Spleen (tissue), 11 donors: ENCODE data around the gene PIP5K1B. TPM values are rescaled to one million over a fixed set of nuclear protein-coding genes. Genes with fewer than 3 reads are reported as not detected.

Experiments
- DNase-seq: peaks from one replicate; pipeline ENCODE4 v3.0.0-alpha.2; 2020
- H3K27ac ChIP-seq, 8 donors: fragments of 200-600 bp; sonication (generic) in 7 of 8; 1 replicate in 4 of 8; 2 replicates in 4 of 8; pipeline versions ENCODE4 v1.5.0 to v1.8.0; 2016 to 2021; ENCODE audit warnings: inconsistent platforms in 4 of 8, mild to moderate bottlenecking in 4 of 8, moderate library complexity in 1 of 8
- H3K27me3 ChIP-seq, 7 donors: fragments of 200-600 bp; sonication (generic) in 6 of 7; replicated peaks in 1 of 7; 1 replicate in 4 of 7; 2 replicates in 3 of 7; pipeline versions ENCODE4 v1.5.0 to v1.8.0; 2016 to 2021; ENCODE audit warnings: inconsistent platforms in 3 of 7, mild to moderate bottlenecking in 1 of 7
- H3K36me3 ChIP-seq, 6 donors: fragments of 200-600 bp; sonication (generic) in 5 of 6; 1 replicate in 4 of 6; 2 replicates in 2 of 6; pipeline versions ENCODE4 v1.5.0 to v1.8.0; 2016 to 2021; ENCODE audit warnings: inconsistent platforms in 2 of 6
- H3K4me1 ChIP-seq, 6 donors: fragments of 200-600 bp; sonication (generic) in 5 of 6; 1 replicate in 3 of 6; 2 replicates in 3 of 6; pipeline versions ENCODE4 v1.5.0 to v1.8.0; 2016 to 2021; ENCODE audit warnings: inconsistent platforms in 3 of 6
- H3K4me3 ChIP-seq, 8 donors: fragments of 200-600 bp; sonication (generic) in 7 of 8; 1 replicate in 4 of 8; 2 replicates in 4 of 8; pipeline versions ENCODE4 v1.5.0 to v1.8.0; 2016 to 2021; ENCODE audit warnings: inconsistent platforms in 4 of 8, mild to moderate bottlenecking in 4 of 8, moderate library complexity in 2 of 8
- H3K9me3 ChIP-seq, 8 donors: fragments of 200-600 bp; sonication (generic) in 7 of 8; 1 replicate in 4 of 8; 2 replicates in 4 of 8; pipeline versions ENCODE4 v1.5.0 to v1.8.0; 2016 to 2021; ENCODE audit warnings: inconsistent platforms in 4 of 8
- POLR2A ChIP-seq, 3 donors: fragments of 450-650 bp; IDR thresholded peaks; one replicate each; pipeline ENCODE4 v1.5.1; 2017; ENCODE audit warnings: antibody characterized with exemption in 3 of 3, mild to moderate bottlenecking in 1 of 3
- POLR2AphosphoS5 ChIP-seq, 3 donors: sonication (generic); formaldehyde crosslinking; IDR thresholded peaks; one replicate each; pipeline ENCODE4 v1.5.1; 2017; ENCODE audit warnings: antibody characterized with exemption in 3 of 3
- WGBS, 5 donors: extraction: QIAGEN DNeasy Blood & Tissue Kit in 3 of 5; methylation state at CpG; one replicate each; pipeline versions ENCODE4 v1.1.5 to v1.1.7; 2013 to 2018; 5-methylcytosine and 5-hydroxymethylcytosine counted together
- intact Hi-C: fragments of 100-400 bp; cut with DNase I; formaldehyde crosslinking; loops from one replicate; pipeline ENCODE4 v1.15.0; 2023; ENCODE audit warnings: low total_unique reads
- polyA plus RNA-seq, 3 donors: library from polyadenylated mRNA; stranded (reverse); fragments of 200-250 nt; gene quantifications; one replicate each; pipeline ENCODE4 v1.2.1, GENCODE V29; 2013
- total RNA-seq, 7 donors: library from RNA; depleted of rRNA in 3 of 7; stranded (reverse); fragments of >200 nt in 3 of 7; fragmentation: NEBNext Ultra II Directional in 4 of 7; extraction: Animal tissue kit (Norgen Biotek cat#: 25700) in 4 of 7; gene quantifications; one replicate each; pipeline versions ENCODE4 v1.1.0 to v1.2.1, GENCODE V29; 2016 to 2021
- TF ChIP-seq, protein P1 (sequence below), 11 experiments: fragments of 200-600 bp in 7 of 11; fragments of 450-650 bp in 4 of 11; sonication (generic) in 4 of 11; IDR thresholded peaks in 8 of 11; conservative IDR thresholded peaks in 3 of 11; 1 replicate in 7 of 11; 2 replicates in 4 of 11; pipeline versions ENCODE4 v1.4.0 to v1.8.0; 2016 to 2021; ENCODE audit warnings: antibody characterized with exemption in 11 of 11, inconsistent platforms in 4 of 11, mild to moderate bottlenecking in 1 of 11
- donor health status: healthy with polysubstance abuse.
- donor health status: DM: no; HTN: no; CAD: no; lungs with moderate emphysema.
- donor health status: DM: no; HTN: no; CAD: no.
- donor health status: Bipolar disorder and iron deficiency.
- donor health status: healthy.
- donor health status: DM: no; HTN: no; CAD: no.
- donor health status: DM: yes; HTN: yes; CAD: no.

PIP5K1B gene
- total and polyA plus RNA-seq, 10 donors, result 1.5 to 10.3 (median 6.8) TPM

- Histone ChIP-seq H3K27me3 (no peaks in the 10 kb centered on the region), H3K36me3 (no peaks in the 10 kb centered on the region), H3K4me3 (no peak overlapping the region), H3K9me3 (peaks cover 0 to 19% (median 15%) of the 10 kb centered on the region in 8 donors), H3K4me1 (no peaks in the 10 kb centered on the region), H3K27ac (no peak overlapping the region)
- intact Hi-C loops, result no loop called here
- TF ChIP-seq POLR2AphosphoS5 (IDR thresholded peaks at IDR 0.05), result no peak
- TF ChIP-seq POLR2A (IDR thresholded peaks at IDR 0.05), result no peak
- TF ChIP-seq, protein P1, sequence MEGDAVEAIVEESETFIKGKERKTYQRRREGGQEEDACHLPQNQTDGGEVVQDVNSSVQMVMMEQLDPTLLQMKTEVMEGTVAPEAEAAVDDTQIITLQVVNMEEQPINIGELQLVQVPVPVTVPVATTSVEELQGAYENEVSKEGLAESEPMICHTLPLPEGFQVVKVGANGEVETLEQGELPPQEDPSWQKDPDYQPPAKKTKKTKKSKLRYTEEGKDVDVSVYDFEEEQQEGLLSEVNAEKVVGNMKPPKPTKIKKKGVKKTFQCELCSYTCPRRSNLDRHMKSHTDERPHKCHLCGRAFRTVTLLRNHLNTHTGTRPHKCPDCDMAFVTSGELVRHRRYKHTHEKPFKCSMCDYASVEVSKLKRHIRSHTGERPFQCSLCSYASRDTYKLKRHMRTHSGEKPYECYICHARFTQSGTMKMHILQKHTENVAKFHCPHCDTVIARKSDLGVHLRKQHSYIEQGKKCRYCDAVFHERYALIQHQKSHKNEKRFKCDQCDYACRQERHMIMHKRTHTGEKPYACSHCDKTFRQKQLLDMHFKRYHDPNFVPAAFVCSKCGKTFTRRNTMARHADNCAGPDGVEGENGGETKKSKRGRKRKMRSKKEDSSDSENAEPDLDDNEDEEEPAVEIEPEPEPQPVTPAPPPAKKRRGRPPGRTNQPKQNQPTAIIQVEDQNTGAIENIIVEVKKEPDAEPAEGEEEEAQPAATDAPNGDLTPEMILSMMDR (IDR thresholded peaks at IDR 0.05 in 8 of 11, conservative IDR thresholded peaks at IDR 0.05 in 3 of 11), result no peak
- no peak for DNase-seq
- WGBS, 5 donors, result 79 to 88% (median 81%) methylated on average over 4 of the region's 4 CpGs
Observed at GRCh38 chr9:68755752-68756151, 50.7 kb downstream of the PIP5K1B start.

DNA sequence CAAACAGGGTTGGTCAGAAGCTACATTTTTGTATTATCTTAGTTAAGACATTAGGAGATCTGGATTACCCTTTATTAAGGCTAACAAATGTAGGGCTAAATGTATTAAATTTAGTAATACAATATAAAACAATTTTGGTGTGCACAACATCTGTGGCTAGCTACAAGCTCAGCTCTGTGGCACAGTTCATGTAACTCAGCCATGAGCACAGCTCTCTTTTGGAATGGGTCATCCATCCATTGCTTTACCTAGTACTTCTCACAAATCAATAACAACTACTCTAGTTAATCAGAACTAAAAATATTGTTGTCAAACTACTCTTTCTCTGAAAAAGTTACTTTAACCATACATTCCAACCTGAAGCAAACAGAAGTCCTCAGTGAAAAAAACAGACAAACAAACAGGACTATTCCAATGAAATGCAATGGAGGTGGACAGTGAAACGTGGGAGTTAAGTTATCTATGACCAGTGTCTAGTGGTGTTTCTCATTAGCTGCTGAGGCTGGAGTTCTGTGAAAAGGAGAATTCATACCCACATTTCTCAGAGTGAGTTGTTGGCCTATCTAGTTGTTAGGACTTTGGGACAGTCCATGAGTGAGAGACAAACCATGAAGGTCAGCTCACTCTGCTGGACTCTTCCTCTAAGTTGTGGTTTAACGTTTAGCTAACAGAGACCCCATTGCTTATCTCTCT lies 55.1 kb downstream of the PIP5K1B start:
- TF ChIP-seq, protein P1 (IDR thresholded peaks at IDR 0.05 in 8 of 11, conservative IDR thresholded peaks at IDR 0.05 in 3 of 11), result no peak
- TF ChIP-seq POLR2AphosphoS5 (IDR thresholded peaks at IDR 0.05), result no peak
- TF ChIP-seq POLR2A (IDR thresholded peaks at IDR 0.05), result no peak
- intact Hi-C loops, result loop anchor here (10.0 kb wide), 1 partner anchor 55 kb away; no protein-coding TSS in a partner anchor

GRCh38 chr9:68760674-68761333 lies 55.8 kb downstream of the PIP5K1B start:
- Histone ChIP-seq H3K4me1 (peaks cover 0 to 15% (median 0%) of the 10 kb centered on the region in 6 donors), H3K27ac (no peak overlapping the region), H3K36me3 (no peaks in the 10 kb centered on the region), H3K9me3 (peaks cover 0 to 19% (median 15%) of the 10 kb centered on the region in 8 donors), H3K27me3 (no peaks in the 10 kb centered on the region), H3K4me3 (no peak overlapping the region)
- intact Hi-C loops, result loop anchor here (10.0 kb wide), 1 partner anchor 54 kb away; no protein-coding TSS in a partner anchor
- 39 to 66% (median 59%) methylated on average over 2 of the region's 2 CpGs for WGBS, 5 donors
- TF ChIP-seq POLR2AphosphoS5 (IDR thresholded peaks at IDR 0.05), result no peak
- no peak for TF ChIP-seq POLR2A (IDR thresholded peaks at IDR 0.05)
- TF ChIP-seq, protein P1 (IDR thresholded peaks at IDR 0.05 in 8 of 11, conservative IDR thresholded peaks at IDR 0.05 in 3 of 11), result no peak
- DNase-seq, result no peak

More for the DNA sequence above, 55.1 kb downstream of the PIP5K1B start:
- 70 to 94% (median 76%) methylated on average over 2 of the region's 2 CpGs for WGBS, 5 donors
- Histone ChIP-seq H3K4me1 (peaks cover 0 to 15% (median 0%) of the 10 kb centered on the region in 6 donors), H3K36me3 (no peaks in the 10 kb centered on the region), H3K27me3 (no peaks in the 10 kb centered on the region), H3K9me3 (peaks cover 0 to 19% (median 15%) of the 10 kb centered on the region in 8 donors), H3K4me3 (no peak overlapping the region), H3K27ac (no peak overlapping the region)
- no peak for DNase-seq

- intact Hi-C loops, result loop anchor here (10.0 kb wide), 1 partner anchor 52 kb away; no protein-coding TSS in a partner anchor
- TF ChIP-seq POLR2A (IDR thresholded peaks at IDR 0.05), result no peak
- TF ChIP-seq POLR2AphosphoS5 (IDR thresholded peaks at IDR 0.05), result no peak
- TF ChIP-seq, protein P1 (IDR thresholded peaks at IDR 0.05 in 8 of 11, conservative IDR thresholded peaks at IDR 0.05 in 3 of 11), result no peak
- WGBS, 5 donors, result 64 to 74% (median 69%) methylated on average over 4 of the region's 4 CpGs
- no peak overlapping the region for H3K27ac ChIP-seq
- no peak for DNase-seq
- H3K4me3 ChIP-seq, result no peak overlapping the region
- H3K27me3 ChIP-seq, result no peaks in the 10 kb centered on the region
- peaks cover 0 to 19% (median 15%) of the 10 kb centered on the region in 8 donors for H3K9me3 ChIP-seq
- peaks cover 0 to 15% (median 0%) of the 10 kb centered on the region in 6 donors for H3K4me1 ChIP-seq
- no peaks in the 10 kb centered on the region for H3K36me3 ChIP-seq
Observed at GRCh38 chr9:68762570-68762969, 57.5 kb downstream of the PIP5K1B start.
